WTC11 (cell line): ENCODE results near the gene HCRTR1. TPM values are rescaled to one million over a fixed set of nuclear protein-coding genes. Genes with fewer than 3 reads are reported as not detected.
A peak's percentile ranks its signal among the peaks of the same experiment; 100 is the strongest.

ENCODE experiments used
- ATAC-seq: fragments of 200-7000 bp; cut with Tn5 transposase; 2 replicates; pipeline ENCODE4 v1.10.0; 2021; ENCODE audit warnings: mild to moderate bottlenecking, moderate library complexity
- CTCF ChIA-PET: fragments of 300-600 bp; sonication (Branson Sonifier 250); formaldehyde crosslinking; loops from one replicate; lab custom pipeline; 2021; ENCODE audit warnings: antibody characterized with exemption; lab: Charles Lee
- POLR2A ChIA-PET: fragments of 350-600 bp; sonication (Branson Sonifier 250); formaldehyde crosslinking; loops from one replicate; lab custom pipeline; 2021; ENCODE audit warnings: antibody characterized with exemption; lab: Charles Lee
- DNase-seq: peaks from one replicate; pipeline ENCODE4 v3.0.0; 2021; ENCODE audit warnings: low spot score
- H3K27ac Mint-ChIP-seq: 2 replicates; pipeline ENCODE4 v1.8.0; 2021; ENCODE audit warnings: mixed read lengths
- H3K27me3 Mint-ChIP-seq: 2 replicates; pipeline ENCODE4 v1.8.0; 2021; ENCODE audit warnings: low read depth, mild to moderate bottlenecking, moderate library complexity, mixed read lengths
- H3K36me3 Mint-ChIP-seq: 2 replicates; pipeline ENCODE4 v1.8.0; 2021; ENCODE audit warnings: mixed read lengths
- H3K4me1 Mint-ChIP-seq: 2 replicates; pipeline ENCODE4 v1.8.0; 2022; ENCODE audit warnings: mixed read lengths
- H3K4me3 Mint-ChIP-seq: 2 replicates; pipeline ENCODE4 v1.8.0; 2021; ENCODE audit warnings: mild to moderate bottlenecking, moderate library complexity, mixed read lengths
- H3K9me3 Mint-ChIP-seq: 2 replicates; pipeline ENCODE4 v1.8.0; 2021; ENCODE audit warnings: mixed read lengths
- AFF4 ChIP-seq: sonication (generic); formaldehyde crosslinking; IDR thresholded peaks from 2 replicates; pipeline ENCODE4 v1.8.1; 2023; ENCODE audit warnings: mild to moderate bottlenecking, missing genetic modification reagents, borderline replicate concordance
- ATF3 ChIP-seq: sonication (generic); formaldehyde crosslinking; conservative IDR thresholded peaks from 2 replicates; pipeline ENCODE4 v1.8.1; 2022; ENCODE audit warnings: mild to moderate bottlenecking, missing genetic modification reagents
- CBFB ChIP-seq: sonication (generic); formaldehyde crosslinking; IDR thresholded peaks from 2 replicates; pipeline ENCODE4 v1.8.1; 2022; ENCODE audit warnings: mild to moderate bottlenecking, low read depth, missing genetic modification reagents
- E2F5 ChIP-seq: sonication (generic); formaldehyde crosslinking; IDR thresholded peaks from 2 replicates; pipeline ENCODE4 v1.8.1; 2022; ENCODE audit warnings: mild to moderate bottlenecking, moderate library complexity, missing genetic modification reagents
- FOXK1 ChIP-seq: sonication (generic); formaldehyde crosslinking; IDR thresholded peaks from 2 replicates; pipeline ENCODE4 v1.8.0; 2022; ENCODE audit warnings: mild to moderate bottlenecking, moderate library complexity, missing genetic modification reagents
- FOXP4 ChIP-seq: sonication (generic); formaldehyde crosslinking; IDR thresholded peaks from 2 replicates; pipeline ENCODE4 v1.8.0; 2022; ENCODE audit warnings: mild to moderate bottlenecking, missing genetic modification reagents
- GABPB1 ChIP-seq: sonication (generic); formaldehyde crosslinking; IDR thresholded peaks from 2 replicates; pipeline ENCODE4 v1.8.1; 2023; ENCODE audit warnings: mild to moderate bottlenecking, missing genetic modification reagents
- JUN ChIP-seq: sonication (generic); formaldehyde crosslinking; IDR thresholded peaks from 2 replicates; pipeline ENCODE4 v1.8.0; 2023; ENCODE audit warnings: mild to moderate bottlenecking, missing genetic modification reagents
- NFATC4 ChIP-seq: fragments of 250-450 bp; sonication (Bioruptor Pico); IDR thresholded peaks from 2 replicates; pipeline ENCODE4 v1.9.0; 2021; ENCODE audit warnings: mild to moderate bottlenecking
- NFE2L1 ChIP-seq: sonication (generic); formaldehyde crosslinking; IDR thresholded peaks from 2 replicates; pipeline ENCODE4 v1.8.1; 2023; ENCODE audit warnings: missing genetic modification reagents
- RORB ChIP-seq: fragments of 250-450 bp; sonication (Bioruptor Pico); IDR thresholded peaks from 2 replicates; pipeline ENCODE4 v1.9.0; 2021; ENCODE audit warnings: mild to moderate bottlenecking
- SMAD3 ChIP-seq: sonication (generic); formaldehyde crosslinking; IDR thresholded peaks from 2 replicates; pipeline ENCODE4 v1.8.0; 2022; ENCODE audit warnings: missing genetic modification reagents, mild to moderate bottlenecking, borderline replicate concordance
- SMAD4 ChIP-seq: sonication (generic); formaldehyde crosslinking; IDR thresholded peaks from 2 replicates; pipeline ENCODE4 v1.8.0; 2022; ENCODE audit warnings: mild to moderate bottlenecking, missing genetic modification reagents
- TEAD1 ChIP-seq: sonication (generic); formaldehyde crosslinking; IDR thresholded peaks from 2 replicates; pipeline ENCODE4 v1.8.0; 2022; ENCODE audit warnings: mild to moderate bottlenecking, missing genetic modification reagents
- ZNF219 ChIP-seq: sonication (generic); formaldehyde crosslinking; IDR thresholded peaks from 2 replicates; pipeline ENCODE4 v1.8.0; 2023; ENCODE audit warnings: missing genetic modification reagents, mild to moderate bottlenecking, borderline replicate concordance
- ZNF281 ChIP-seq: sonication (generic); formaldehyde crosslinking; IDR thresholded peaks from 2 replicates; pipeline ENCODE4 v1.8.0; 2023; ENCODE audit warnings: mild to moderate bottlenecking, missing genetic modification reagents
- ZNF425 ChIP-seq: fragments of 250-450 bp; sonication (Bioruptor Pico); conservative IDR thresholded peaks from 2 replicates; pipeline ENCODE4 v1.9.0; 2021; ENCODE audit warnings: mild to moderate bottlenecking
- ZNF512 ChIP-seq: sonication (generic); formaldehyde crosslinking; IDR thresholded peaks from 2 replicates; pipeline ENCODE4 v1.8.1; 2022; ENCODE audit warnings: missing genetic modification reagents, borderline replicate concordance
- ZSCAN18 ChIP-seq: fragments of 250-450 bp; sonication (Bioruptor Pico); IDR thresholded peaks from 2 replicates; pipeline ENCODE4 v2.1.2; 2022; ENCODE audit warnings: mild to moderate bottlenecking, moderate library complexity
- total RNA-seq: library from RNA; stranded (reverse); gene quantifications from 3 replicates; pipeline ENCODE4 v1.2.3, GENCODE V29; 2021

HCRTR1 gene
- total RNA-seq, 1 experiment from 2014 or later: 0.13 TPM

- ATAC-seq (no peak; the same call in 1 of the 2 replicates), DNase-seq (no peak)
- ChIA-PET POLR2A (no interaction called here), CTCF (interaction anchor here (0.5 to 3.1 kb wide), 6 partner anchors 9 to 210 kb away, joined by 3 to 15 read pairs (median 5); no protein-coding TSS in a partner anchor)
- Mint-ChIP-seq H3K27me3 (no peaks in the 10 kb centered on the region; the same call in 1 of the 2 replicates), H3K36me3 (no peaks in the 10 kb centered on the region), H3K27ac (0 out of 2 replicates have a peak overlapping the region, but pooled peaks have one; percentile 40), H3K4me3 (no peak overlapping the region), H3K9me3 (no peaks in the 10 kb centered on the region), H3K4me1 (peaks cover 40% of the 10 kb centered on the region)
- TF ChIP-seq NFE2L1 (CRISPR knock-in tag) (no peak), RORB (CRISPR knock-in tag) (no peak), SMAD4 (CRISPR knock-in tag) (no peak), JUN (no peak), ZNF219 (CRISPR knock-in tag) (no peak), SMAD3 (CRISPR knock-in tag) (no peak), ZNF425 (no peak), ZNF281 (CRISPR knock-in tag) (no peak), NFATC4 (CRISPR knock-in tag) (no peak), FOXK1 (CRISPR knock-in tag) (no peak), AFF4 (CRISPR knock-in tag) (no peak), ATF3 (CRISPR knock-in tag) (no peak), FOXP4 (no peak), GABPB1 (CRISPR knock-in tag) (no peak), CBFB (no peak), ZNF512 (CRISPR knock-in tag) (no peak), TEAD1 (CRISPR knock-in tag) (no peak), ZSCAN18 (CRISPR knock-in tag) (no peak), E2F5 (no peak)
These were observed 38.1 kb upstream of the HCRTR1 start for GRCh38 chr1:31579374-31579773.
